ENCODE measurements around the gene PZP. TPM values are rescaled to one million over a fixed set of nuclear protein-coding genes. Genes with fewer than 3 reads are reported as not detected.

The PZP gene
- total RNA-seq, 2 donors from 2014 or later, result not detected

GRCh38 chr12:9108504-9109212, 99.5 kb downstream of the PZP start:
- Mint-ChIP-seq H3K4me1 (no peaks in the 10 kb centered on the region), H3K4me3 (no peak overlapping the region), H3K9me3 (no peaks in the 10 kb centered on the region), H3K27me3 (no peaks in the 10 kb centered on the region), H3K27ac (no peak overlapping the region), H3K36me3 (ENCODE audit: low read depth) (peaks cover 5% of the 10 kb centered on the region)
- ATAC-seq (replicated peaks), result no peak

- no peak overlapping the region for H3K27ac Mint-ChIP-seq
- ATAC-seq (replicated peaks), result no peak
- no peak overlapping the region for H3K4me3 Mint-ChIP-seq
- H3K36me3 Mint-ChIP-seq (ENCODE audit: low read depth), result no peaks in the 10 kb centered on the region
- H3K9me3 Mint-ChIP-seq, result no peaks in the 10 kb centered on the region
- no peaks in the 10 kb centered on the region for H3K4me1 Mint-ChIP-seq
- H3K27me3 Mint-ChIP-seq, result no peaks in the 10 kb centered on the region
Measured at GRCh38 chr12:9107542-9107873, 100.7 kb downstream of the PZP start.

GRCh38 chr12:9106610-9107541, 101.3 kb downstream of the PZP start:
- H3K36me3 Mint-ChIP-seq (ENCODE audit: low read depth), result no peaks in the 10 kb centered on the region
- H3K9me3 Mint-ChIP-seq, result no peaks in the 10 kb centered on the region
- H3K27me3 Mint-ChIP-seq, result no peaks in the 10 kb centered on the region
- no peak for ATAC-seq (replicated peaks)
- no peak overlapping the region for H3K27ac Mint-ChIP-seq
- no peak overlapping the region for H3K4me3 Mint-ChIP-seq
- no peaks in the 10 kb centered on the region for H3K4me1 Mint-ChIP-seq

GRCh38 chr12:9106067-9106466, 102.1 kb downstream of the PZP start:
- no peak for ATAC-seq (replicated peaks)
- H3K9me3 Mint-ChIP-seq, result no peaks in the 10 kb centered on the region
- no peaks in the 10 kb centered on the region for H3K27me3 Mint-ChIP-seq
- no peaks in the 10 kb centered on the region for H3K4me1 Mint-ChIP-seq
- H3K4me3 Mint-ChIP-seq, result no peak overlapping the region
- H3K27ac Mint-ChIP-seq, result no peak overlapping the region
- H3K36me3 Mint-ChIP-seq (ENCODE audit: low read depth), result no peaks in the 10 kb centered on the region

GRCh38 chr12:9104767-9105423, 103.3 kb downstream of the PZP start:
- Mint-ChIP-seq H3K36me3 (ENCODE audit: low read depth) (no peaks in the 10 kb centered on the region), H3K27me3 (no peaks in the 10 kb centered on the region), H3K4me1 (no peaks in the 10 kb centered on the region), H3K9me3 (no peaks in the 10 kb centered on the region), H3K27ac (no peak overlapping the region), H3K4me3 (no peak overlapping the region)
- no peak for ATAC-seq (replicated peaks)

- no peak overlapping the region for H3K27ac Mint-ChIP-seq
- H3K27me3 Mint-ChIP-seq, result no peaks in the 10 kb centered on the region
- no peaks in the 10 kb centered on the region for H3K36me3 Mint-ChIP-seq (ENCODE audit: low read depth)
- H3K9me3 Mint-ChIP-seq, result no peaks in the 10 kb centered on the region
- no peak overlapping the region for H3K4me3 Mint-ChIP-seq
- H3K4me1 Mint-ChIP-seq, result no peaks in the 10 kb centered on the region
- ATAC-seq (replicated peaks), result no peak
Measured at GRCh38 chr12:9104087-9104486, 104.1 kb downstream of the PZP start.

GRCh38 chr12:9103050-9103849, 104.9 kb downstream of the PZP start:
- Mint-ChIP-seq H3K27me3 (no peaks in the 10 kb centered on the region), H3K4me3 (no peak overlapping the region), H3K9me3 (no peaks in the 10 kb centered on the region), H3K4me1 (no peaks in the 10 kb centered on the region), H3K27ac (no peak overlapping the region), H3K36me3 (ENCODE audit: low read depth) (no peaks in the 10 kb centered on the region)
- peak; percentile 99 for ATAC-seq (replicated peaks)

GRCh38 chr12:9101018-9101687, 107.0 kb downstream of the PZP start:
- Mint-ChIP-seq H3K4me3 (no peak overlapping the region), H3K36me3 (ENCODE audit: low read depth) (no peaks in the 10 kb centered on the region), H3K27ac (no peak overlapping the region), H3K9me3 (no peaks in the 10 kb centered on the region), H3K27me3 (no peaks in the 10 kb centered on the region), H3K4me1 (no peaks in the 10 kb centered on the region)
- ATAC-seq (replicated peaks), result no peak

- no peaks in the 10 kb centered on the region for H3K9me3 Mint-ChIP-seq
- H3K36me3 Mint-ChIP-seq (ENCODE audit: low read depth), result no peaks in the 10 kb centered on the region
- no peak overlapping the region for H3K4me3 Mint-ChIP-seq
- H3K27ac Mint-ChIP-seq, result no peak overlapping the region
- ATAC-seq (replicated peaks), result no peak
- no peaks in the 10 kb centered on the region for H3K4me1 Mint-ChIP-seq
- no peaks in the 10 kb centered on the region for H3K27me3 Mint-ChIP-seq
Measured at GRCh38 chr12:9099552-9100190, 108.5 kb downstream of the PZP start.

Other genes starting within 250 kb of the PZP start
- gene KLRG1, start 218.8 kb downstream of the PZP start, total RNA-seq, result 1 to 10 TPM; 3.0 to 4.8 TPM
- under 1 TPM; 0.26 to 0.28 TPM for gene A2M, start 92.5 kb downstream of the PZP start, total RNA-seq